Measurements from ENCODE around the gene NEGR1.

Gene NEGR1

GRCh38 chr1:72177711-72178110 lies 104.6 kb downstream of the NEGR1 start:
- no peak overlapping the region for H3K27ac Mint-ChIP-seq
- TF ChIP-seq CTCF (IDR thresholded peaks at IDR 0.05) = no peak
- H3K4me3 Mint-ChIP-seq = no peak overlapping the region
- H3K9me3 Mint-ChIP-seq = no peaks in the 10 kb centered on the region
- H3K27me3 Mint-ChIP-seq (ENCODE audit: low read depth, poor library complexity) = no peaks in the 10 kb centered on the region
- H3K36me3 Mint-ChIP-seq (ENCODE audit: low read depth) = no peaks in the 10 kb centered on the region
- no peak for DNase-seq
- H3K4me1 Mint-ChIP-seq = peaks cover 14% of the 10 kb centered on the region

- no peaks in the 10 kb centered on the region for H3K9me3 Mint-ChIP-seq
- no peak overlapping the region for H3K27ac Mint-ChIP-seq
- no peaks in the 10 kb centered on the region for H3K27me3 Mint-ChIP-seq (ENCODE audit: low read depth, poor library complexity)
- DNase-seq = no peak
- TF ChIP-seq CTCF (IDR thresholded peaks at IDR 0.05) = no peak
- H3K4me3 Mint-ChIP-seq = no peak overlapping the region
- H3K36me3 Mint-ChIP-seq (ENCODE audit: low read depth) = no peaks in the 10 kb centered on the region
- no peaks in the 10 kb centered on the region for H3K4me1 Mint-ChIP-seq
These were observed 112.1 kb downstream of the NEGR1 start for GRCh38 chr1:72170246-72170645.

GRCh38 chr1:72166426-72166825 lies 115.9 kb downstream of the NEGR1 start:
- DNase-seq = no peak
- Mint-ChIP-seq H3K36me3 (ENCODE audit: low read depth) (no peaks in the 10 kb centered on the region), H3K4me3 (no peak overlapping the region), H3K27ac (no peak overlapping the region), H3K9me3 (no peaks in the 10 kb centered on the region), H3K27me3 (ENCODE audit: low read depth, poor library complexity) (peaks cover 3% of the 10 kb centered on the region), H3K4me1 (no peaks in the 10 kb centered on the region)
- TF ChIP-seq CTCF (IDR thresholded peaks at IDR 0.05) = no peak

GRCh38 chr1:72150508-72150907 lies 131.8 kb downstream of the NEGR1 start:
- no peak for TF ChIP-seq CTCF (IDR thresholded peaks at IDR 0.05)
- Mint-ChIP-seq H3K27me3 (ENCODE audit: low read depth, poor library complexity) (no peaks in the 10 kb centered on the region), H3K36me3 (ENCODE audit: low read depth) (no peaks in the 10 kb centered on the region), H3K9me3 (no peaks in the 10 kb centered on the region), H3K4me1 (no peaks in the 10 kb centered on the region), H3K27ac (no peak overlapping the region), H3K4me3 (no peak overlapping the region)
- no peak for DNase-seq

- no peaks in the 10 kb centered on the region for H3K4me1 Mint-ChIP-seq
- H3K9me3 Mint-ChIP-seq = peaks cover 12% of the 10 kb centered on the region
- no peak overlapping the region for H3K27ac Mint-ChIP-seq
- no peaks in the 10 kb centered on the region for H3K27me3 Mint-ChIP-seq (ENCODE audit: low read depth, poor library complexity)
- no peak for DNase-seq
- no peak overlapping the region for H3K4me3 Mint-ChIP-seq
- H3K36me3 Mint-ChIP-seq (ENCODE audit: low read depth) = no peaks in the 10 kb centered on the region
- no peak for TF ChIP-seq CTCF (IDR thresholded peaks at IDR 0.05)
These were observed 140.5 kb downstream of the NEGR1 start for GRCh38 chr1:72141875-72142274.

GRCh38 chr1:72140222-72140621 lies 142.1 kb downstream of the NEGR1 start:
- Mint-ChIP-seq H3K36me3 (ENCODE audit: low read depth) (no peaks in the 10 kb centered on the region), H3K27ac (no peak overlapping the region), H3K9me3 (peaks cover 27% of the 10 kb centered on the region), H3K4me1 (no peaks in the 10 kb centered on the region), H3K4me3 (no peak overlapping the region), H3K27me3 (ENCODE audit: low read depth, poor library complexity) (no peaks in the 10 kb centered on the region)
- no peak for DNase-seq
- TF ChIP-seq CTCF (IDR thresholded peaks at IDR 0.05) = no peak

Measured in nephron progenitor cell (in vitro differentiated cells).